ENCODE measurements around the gene FUZ.
A peak's percentile ranks its signal among the peaks of the same experiment; 100 is the strongest.

FUZ gene

DNA sequence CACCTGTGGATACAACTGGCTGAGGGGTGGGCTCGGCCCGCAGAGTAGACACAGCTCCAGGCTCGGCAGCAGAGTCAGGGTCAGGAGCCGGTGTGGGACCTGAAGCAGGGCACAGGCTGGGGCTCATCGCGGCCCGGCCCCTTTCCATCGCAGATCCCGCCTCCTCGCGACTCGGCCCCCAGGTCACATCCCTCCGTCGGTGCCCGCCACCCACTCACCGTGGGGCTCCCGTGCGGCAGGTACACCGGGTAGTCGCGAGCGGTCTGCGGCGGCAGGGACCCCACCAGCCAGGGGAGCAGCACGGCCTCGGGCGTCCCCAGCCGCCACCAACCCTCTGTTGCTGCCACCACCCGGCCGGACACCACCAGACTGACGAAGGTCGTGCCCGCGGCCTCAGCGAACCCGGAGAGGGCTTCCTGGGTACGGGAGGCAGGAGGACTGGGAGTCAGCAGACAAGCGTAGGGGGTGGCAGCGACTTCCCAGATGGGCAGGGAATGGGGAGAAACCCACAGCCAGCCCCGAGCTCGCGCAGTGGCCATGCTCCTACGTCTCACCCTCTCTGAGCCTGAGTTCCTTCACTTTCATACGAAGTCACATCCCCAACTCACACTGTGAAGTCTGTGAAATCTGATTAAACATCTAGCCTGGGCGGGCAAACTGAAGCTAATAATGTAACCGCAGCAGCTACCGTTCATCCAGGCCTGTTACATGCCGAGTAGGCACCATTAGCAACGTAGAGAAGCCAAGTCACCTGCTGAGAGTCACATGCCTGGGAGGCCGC is 3.7 kb downstream of the FUZ start:
- peak in 8 of 10 donors; percentile 46 to 95 (median 60) for DNase-seq
- intact Hi-C loops (cut with DNase I), result loop anchor here (10.0 kb wide), 1 partner anchor 115 kb away; the partner anchor contains the start of gene CPT1C

DNA sequence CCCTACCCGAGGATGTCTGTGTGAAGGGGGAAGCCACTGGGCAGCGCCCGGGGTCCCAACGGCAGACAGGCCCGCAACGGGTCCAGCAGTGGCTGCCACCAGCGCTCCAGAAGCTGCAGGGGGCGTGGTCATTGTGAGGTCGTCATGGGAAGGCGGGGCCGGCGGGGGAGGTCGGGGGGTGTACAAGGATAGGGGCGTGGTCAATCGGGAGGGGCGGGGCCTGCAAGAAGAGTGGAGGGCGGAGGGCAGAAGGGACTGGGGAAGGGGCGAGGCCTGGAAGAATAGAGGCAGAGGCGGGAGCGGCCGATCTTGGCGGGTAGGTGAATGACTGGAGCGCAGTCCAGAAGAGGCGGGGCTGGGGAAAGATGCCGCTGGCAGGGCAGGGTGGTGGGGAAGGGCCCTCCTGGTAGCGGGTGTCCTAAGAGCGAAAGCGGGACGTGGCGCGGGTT is 4.4 kb downstream of the FUZ start:
- peak; percentile 71 to 98 (median 87) for DNase-seq
- intact Hi-C loops (cut with DNase I), result loop anchor here (10.0 kb wide), 1 partner anchor 114 kb away; the partner anchor contains the start of gene CPT1C

DNA sequence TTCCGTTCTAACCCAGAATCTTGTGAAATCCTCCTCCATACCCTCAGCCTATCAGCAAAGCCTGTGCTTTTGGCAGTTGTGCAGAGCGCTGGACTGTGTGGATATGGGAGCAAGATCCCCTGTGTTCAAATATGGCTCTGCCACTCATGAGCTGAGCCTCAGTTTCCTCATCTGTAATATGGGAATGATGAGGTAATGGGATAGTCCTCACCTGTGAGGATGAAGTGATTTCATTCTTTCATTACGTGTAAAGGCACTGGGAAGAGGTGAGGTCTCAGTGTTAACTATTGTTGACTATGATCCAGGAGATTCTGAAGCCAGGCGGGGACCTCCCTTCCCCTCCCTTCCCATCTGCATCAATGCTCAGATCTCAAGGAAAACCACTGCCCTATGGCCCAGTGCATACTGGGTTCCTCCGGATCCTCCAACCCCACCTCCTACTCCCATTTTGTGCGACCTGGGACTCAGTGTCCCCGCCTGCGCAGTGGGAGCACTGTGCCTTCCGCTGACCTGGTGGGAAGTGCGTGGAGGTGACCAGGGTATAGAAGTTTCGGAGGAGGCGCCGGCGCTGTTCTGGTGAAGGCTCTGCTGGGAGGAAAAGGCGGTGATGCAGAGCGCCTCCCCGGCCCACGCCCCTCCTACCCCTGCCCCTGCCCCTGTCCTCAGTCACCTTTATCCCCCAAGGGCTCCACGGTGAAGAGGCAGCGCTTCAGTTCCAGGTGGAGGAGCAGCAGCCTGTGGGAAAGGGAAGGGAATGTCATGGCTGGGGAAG is 5.0 kb downstream of the FUZ start:
- no peak for DNase-seq

DNA sequence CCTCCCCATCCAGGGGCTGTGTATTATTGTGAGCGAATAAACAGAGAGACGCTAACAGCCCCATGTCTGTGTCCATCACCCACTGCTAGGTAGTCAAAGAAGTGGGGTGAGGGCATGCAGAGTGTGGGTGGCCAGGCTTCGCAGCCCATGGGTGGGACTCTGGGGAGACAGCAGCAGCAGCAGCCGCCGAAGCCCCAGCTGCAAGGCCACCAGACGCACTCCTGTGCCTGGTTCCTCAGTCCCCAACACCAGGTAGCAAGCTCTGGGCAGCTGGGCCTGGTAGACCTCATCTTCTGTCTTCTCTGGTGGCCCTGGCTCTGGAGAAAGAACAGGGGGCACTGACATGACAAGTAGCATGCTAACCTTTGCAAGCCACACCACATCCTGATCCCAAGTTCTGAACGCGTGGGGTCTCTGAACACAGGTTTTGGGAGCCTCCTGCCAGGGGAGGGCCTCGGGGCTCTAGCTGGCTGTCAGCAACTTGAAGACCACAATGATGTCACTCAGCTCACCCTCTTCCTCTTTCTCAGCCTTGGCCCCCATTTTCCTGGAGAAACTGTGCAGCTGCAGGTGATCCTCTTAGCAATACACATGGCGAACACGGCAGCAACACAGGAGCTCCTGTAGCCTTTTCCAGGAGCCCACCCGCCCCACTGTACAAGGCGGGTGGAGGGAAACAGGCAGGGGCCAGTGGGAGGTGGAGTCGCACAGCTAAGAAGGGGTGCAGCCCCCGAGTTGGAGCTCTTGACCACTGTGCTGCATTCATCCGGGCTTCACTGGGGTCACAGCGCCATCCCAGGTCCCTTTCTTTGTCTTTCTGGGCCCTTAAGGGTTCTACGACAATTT is 5.8 kb downstream of the FUZ start:
- DNase-seq, result no peak
- intact Hi-C loops (cut with DNase I), result loop anchor here (10.0 kb wide), 1 partner anchor 112 kb away; the partner anchor contains the start of gene CPT1C

More for the DNA sequence above, 5.0 kb downstream of the FUZ start:
- intact Hi-C loops (cut with DNase I), result loop anchor here (10.0 kb wide), 1 partner anchor 113 kb away; the partner anchor contains the start of gene CPT1C

DNA sequence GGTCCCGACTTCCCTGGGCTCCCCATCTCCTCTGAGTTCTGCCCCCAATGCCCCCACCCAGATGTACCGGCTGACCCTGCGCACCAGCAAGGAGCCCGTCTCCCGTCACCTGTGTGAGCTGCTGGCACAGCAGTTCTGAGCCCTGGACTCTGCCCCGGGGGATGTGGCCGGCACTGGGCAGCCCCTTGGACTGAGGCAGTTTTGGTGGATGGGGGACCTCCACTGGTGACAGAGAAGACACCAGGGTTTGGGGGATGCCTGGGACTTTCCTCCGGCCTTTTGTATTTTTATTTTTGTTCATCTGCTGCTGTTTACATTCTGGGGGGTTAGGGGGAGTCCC is 6.5 kb downstream of the FUZ start:
- DNase-seq, result no peak
- intact Hi-C loops (cut with DNase I), result loop anchor here (10.0 kb wide), 1 partner anchor 112 kb away; the partner anchor contains the start of gene CPT1C

DNA sequence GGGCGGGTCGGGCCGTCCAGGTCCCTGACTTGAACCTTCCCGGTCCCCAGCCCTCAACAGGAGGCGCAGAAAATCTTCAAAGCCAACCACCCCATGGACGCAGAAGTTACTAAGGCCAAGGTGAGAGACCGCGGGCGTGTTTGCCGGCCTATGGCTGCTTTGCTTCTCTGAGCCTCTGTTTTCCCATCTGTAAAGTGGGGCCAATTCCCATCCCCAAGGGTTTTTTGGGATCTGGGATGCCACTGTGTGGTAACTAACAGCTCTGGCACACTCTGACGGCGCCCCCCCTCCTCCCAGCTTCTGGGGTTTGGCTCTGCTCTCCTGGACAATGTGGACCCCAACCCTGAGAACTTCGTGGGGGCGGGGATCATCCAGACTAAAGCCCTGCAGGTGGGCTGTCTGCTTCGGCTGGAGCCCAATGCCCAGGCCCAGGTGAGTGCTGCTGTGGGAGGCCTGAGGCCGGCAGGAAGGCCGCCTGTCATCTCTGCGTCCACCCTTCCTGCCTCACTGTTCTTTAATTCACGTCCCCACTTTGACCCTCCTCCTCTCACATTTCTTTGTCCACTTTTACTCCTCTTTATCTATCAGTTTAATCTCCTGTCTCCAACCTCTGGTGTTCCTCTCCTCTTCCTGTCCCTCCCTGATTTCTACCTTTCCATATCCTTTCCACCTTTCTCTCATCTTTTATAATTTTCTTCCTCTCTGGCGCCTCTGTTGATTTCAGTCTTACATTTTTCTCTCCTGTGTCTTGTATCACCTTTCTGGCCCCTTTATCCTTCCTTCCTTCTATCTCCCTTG is 7.1 kb downstream of the FUZ start:
- DNase-seq, result no peak
- intact Hi-C loops (cut with DNase I), result loop anchor here (10.0 kb wide), 1 partner anchor 111 kb away; the partner anchor contains the start of gene CPT1C

DNA sequence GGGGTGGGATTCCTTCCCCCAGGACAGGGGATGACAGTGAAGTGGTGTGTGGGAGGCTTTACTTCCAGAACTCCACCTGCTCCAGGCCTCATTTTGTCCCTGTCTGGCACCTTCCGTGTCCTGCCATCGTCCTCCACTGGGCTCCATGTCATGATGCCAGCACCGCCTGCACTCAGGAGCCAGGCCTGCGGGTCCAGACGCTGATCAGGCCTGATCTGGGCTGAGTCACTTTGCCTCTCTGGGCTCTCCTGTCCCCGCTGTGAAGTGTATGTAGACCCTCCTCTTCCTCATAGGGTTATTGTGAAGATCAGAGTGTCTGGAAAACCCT is 9.6 kb downstream of the FUZ start:
- no peak for DNase-seq

DNA sequence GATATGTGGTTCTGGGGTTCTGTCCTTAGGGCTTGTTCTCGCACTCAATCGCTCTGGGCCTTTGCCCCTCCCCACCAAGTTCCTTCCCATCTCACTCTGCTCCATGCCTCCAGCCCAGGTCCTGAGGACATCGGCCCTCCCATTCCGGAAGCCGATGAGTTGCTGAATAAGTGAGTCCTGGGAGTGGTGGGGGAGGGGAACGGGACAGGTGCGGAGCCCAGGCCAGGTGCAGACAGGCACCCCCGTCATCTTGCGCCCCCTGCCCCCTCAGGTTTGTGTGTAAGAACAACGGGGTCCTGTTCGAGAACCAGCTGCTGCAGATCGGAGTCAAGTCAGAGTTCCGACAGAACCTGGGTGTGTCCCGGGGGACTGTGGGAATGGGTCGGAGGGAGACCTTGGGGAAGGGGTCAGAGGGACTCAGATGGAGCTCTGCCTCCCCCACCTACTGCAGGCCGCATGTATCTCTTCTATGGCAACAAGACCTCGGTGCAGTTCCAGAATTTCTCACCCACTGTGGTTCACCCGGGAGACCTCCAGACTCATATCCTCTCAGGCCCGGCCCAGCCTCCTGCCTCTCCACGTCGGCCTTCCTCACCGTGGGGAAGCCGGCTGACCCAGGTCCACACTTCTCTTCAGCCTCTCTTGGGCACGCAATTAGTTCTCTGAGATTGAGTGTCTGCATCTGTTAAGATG is 10.1 kb downstream of the FUZ start:
- intact Hi-C loops (cut with DNase I), result loop anchor here (5.0 to 10.0 kb wide), 2 partner anchors 36 to 108 kb away; partner anchors contain the start of genes AP2A1 and CPT1C
- DNase-seq, result no peak

More for the DNA sequence above, 9.6 kb downstream of the FUZ start:
- intact Hi-C loops (cut with DNase I), result loop anchor here (5.0 to 10.0 kb wide), 2 partner anchors 36 to 109 kb away; partner anchors contain the start of genes AP2A1 and CPT1C

DNA sequence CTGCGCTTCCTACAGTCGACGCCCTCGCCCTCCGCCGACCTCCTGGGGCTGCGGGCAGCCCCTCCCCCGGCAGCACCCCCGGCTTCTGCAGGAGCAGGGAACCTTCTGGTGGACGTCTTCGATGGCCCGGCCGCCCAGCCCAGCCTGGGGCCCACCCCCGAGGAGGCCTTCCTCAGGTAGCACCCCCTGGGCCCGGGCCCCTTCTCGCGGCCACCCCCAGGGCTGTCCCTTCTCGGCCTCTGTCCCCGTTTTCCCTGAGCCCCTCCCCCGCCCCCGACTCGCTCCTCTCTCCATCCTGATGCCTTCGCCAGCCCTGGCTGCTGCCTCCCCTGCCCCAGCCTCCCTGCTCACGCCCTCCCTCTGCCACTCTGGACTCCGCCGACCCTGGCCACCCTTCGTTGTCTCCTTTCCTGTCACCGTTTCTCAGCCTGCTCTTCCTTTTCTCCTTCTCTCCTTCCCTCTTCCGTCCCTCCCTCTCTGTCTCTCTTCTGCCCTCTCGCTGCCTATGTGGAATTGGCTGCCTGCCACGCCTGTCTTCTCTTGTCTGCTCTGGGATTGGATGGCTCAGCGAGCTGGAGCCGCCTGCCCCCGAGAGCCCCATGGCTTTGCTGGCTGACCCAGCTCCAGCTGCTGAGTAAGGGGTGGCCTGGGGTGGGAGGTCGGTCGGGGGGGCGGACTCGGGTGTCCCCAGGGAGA is 11.0 kb downstream of the FUZ start:
- intact Hi-C loops (cut with DNase I), result loop anchor here (5.0 to 10.0 kb wide), 2 partner anchors 35 to 107 kb away; partner anchors contain the start of genes AP2A1 and CPT1C
- peak; percentile 87 to 99 (median 96) for DNase-seq

DNA sequence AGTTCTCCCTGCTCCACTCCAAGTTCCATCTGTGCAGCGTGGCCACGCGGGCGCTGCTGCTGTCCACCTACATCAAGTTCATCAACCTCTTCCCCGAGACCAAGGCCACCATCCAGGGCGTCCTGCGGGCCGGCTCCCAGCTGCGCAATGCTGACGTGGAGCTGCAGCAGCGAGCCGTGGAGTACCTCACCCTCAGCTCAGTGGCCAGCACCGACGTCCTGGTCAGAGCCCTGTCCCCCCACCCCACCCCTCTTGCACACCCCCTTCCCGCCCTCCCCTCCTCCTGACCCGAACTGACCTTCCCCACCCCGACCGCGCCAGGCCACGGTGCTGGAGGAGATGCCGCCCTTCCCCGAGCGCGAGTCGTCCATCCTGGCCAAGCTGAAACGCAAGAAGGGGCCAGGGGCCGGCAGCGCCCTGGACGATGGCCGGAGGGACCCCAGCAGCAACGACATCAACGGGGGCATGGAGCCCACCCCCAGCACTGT is 11.6 kb downstream of the FUZ start:
- DNase-seq, result peak in 1 of 10 donors; percentile 84
- intact Hi-C loops (cut with DNase I), result loop anchor here (5.0 to 10.0 kb wide), 2 partner anchors 34 to 107 kb away; partner anchors contain the start of genes AP2A1 and CPT1C

DNA sequence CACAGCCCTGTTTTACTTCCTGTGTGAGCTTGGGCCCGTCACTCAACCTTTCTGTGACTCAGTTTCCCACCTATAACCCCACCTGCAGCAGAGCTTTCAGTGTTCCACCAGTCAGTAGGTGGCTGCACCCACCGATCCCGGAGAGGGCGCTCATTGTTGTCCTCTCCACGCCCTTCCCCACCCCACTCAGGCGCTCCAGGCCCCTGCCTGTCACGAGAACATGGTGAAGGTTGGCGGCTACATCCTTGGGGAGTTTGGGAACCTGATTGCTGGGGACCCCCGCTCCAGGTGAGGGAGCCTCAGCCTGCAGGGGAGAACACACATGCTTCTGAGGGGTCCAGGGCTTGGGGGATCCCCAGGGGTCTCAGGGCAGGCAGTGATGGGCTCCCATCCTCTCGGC is 12.3 kb downstream of the FUZ start:
- no peak for DNase-seq

DNA sequence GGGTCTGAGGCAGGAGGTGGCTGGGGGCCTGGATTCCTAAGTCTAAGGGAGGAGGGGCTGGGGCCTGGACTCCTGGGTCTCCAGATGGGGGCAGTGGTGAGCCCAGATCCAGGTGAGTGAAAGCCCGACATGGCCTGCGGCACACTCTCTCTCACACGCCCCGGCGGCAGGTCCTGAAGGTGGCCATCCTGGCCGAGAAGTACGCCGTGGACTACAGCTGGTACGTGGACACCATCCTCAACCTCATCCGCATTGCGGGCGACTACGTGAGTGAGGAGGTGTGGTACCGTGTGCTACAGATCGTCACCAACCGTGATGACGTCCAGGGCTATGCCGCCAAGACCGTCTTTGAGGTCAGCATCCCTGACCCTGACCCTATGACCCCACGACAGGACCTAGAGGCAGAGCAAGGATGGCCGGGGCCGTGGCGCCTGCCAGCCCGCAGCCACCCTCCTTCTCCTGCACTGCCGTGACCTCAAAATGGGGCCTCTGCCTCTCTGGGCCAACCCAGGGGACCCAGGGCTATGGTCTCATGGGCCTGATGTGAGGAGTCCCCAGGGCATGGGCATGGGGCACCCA is 13.2 kb downstream of the FUZ start:
- intact Hi-C loops (cut with DNase I), result loop anchor here (5.0 to 10.0 kb wide), 2 partner anchors 33 to 105 kb away; partner anchors contain the start of genes AP2A1 and CPT1C
- no peak for DNase-seq

More for the DNA sequence above, 12.3 kb downstream of the FUZ start:
- intact Hi-C loops (cut with DNase I), result loop anchor here (5.0 to 10.0 kb wide), 2 partner anchors 33 to 106 kb away; partner anchors contain the start of genes AP2A1 and CPT1C

DNA sequence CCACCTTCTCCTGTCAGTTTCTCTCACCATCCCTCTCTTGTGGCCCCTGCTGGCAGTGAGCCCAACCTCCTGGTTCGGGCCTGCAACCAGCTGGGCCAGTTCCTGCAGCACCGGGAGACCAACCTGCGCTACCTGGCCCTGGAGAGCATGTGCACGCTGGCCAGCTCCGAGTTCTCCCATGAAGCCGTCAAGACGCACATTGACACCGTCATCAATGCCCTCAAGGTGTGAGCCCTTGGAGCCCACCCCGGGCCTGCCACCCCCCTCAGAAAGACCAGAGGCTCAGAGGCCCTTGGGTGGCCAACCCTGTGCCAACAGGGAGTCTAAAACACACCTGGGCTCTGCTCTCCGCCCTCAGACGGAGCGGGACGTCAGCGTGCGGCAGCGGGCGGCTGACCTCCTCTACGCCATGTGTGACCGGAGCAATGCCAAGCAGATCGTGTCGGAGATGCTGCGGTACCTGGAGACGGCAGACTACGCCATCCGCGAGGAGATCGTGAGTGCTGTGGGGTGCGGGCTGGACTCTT is 13.8 kb downstream of the FUZ start:
- intact Hi-C loops (cut with DNase I), result no loop called here
- DNase-seq, result no peak

DNA sequence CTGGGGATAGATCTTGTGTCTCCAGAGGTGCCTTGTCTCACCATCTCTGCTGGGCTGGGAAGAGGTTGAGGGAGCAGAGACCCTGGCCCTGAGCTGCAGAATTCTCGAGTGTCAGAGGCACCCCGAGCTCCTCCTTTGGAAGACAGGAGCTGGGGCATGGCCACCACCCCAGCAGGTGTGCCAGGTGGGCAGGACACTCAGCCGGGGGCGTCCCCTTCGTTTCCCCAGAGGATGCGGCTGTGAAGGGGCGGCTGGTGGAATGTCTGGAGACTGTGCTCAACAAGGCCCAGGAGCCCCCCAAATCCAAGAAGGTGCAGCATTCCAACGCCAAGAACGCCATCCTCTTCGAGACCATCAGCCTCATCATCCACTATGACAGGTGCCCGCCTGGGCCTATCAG is 14.5 kb downstream of the FUZ start:
- no peak for DNase-seq
- intact Hi-C loops (cut with DNase I), result no loop called here

DNA sequence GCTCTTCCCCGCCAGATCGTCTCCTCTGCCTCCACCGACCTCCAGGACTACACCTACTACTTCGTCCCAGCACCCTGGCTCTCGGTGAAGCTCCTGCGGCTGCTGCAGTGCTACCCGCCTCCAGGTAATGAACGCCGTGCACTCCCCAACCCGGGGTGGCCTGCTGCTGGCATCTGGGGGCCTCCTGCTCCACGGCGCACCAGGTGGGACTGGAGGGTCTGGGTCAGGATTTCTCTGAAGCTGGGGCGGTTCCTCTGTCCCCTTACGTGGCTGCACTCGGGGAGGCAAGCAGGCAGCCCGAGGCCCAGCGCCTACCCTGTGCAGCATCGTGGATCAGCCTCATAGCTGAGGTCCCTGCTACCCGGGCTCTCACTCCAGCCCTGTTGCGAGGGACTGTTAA is 17.5 kb downstream of the FUZ start:
- DNase-seq, result no peak
- intact Hi-C loops (cut with DNase I), result no loop called here

DNA sequence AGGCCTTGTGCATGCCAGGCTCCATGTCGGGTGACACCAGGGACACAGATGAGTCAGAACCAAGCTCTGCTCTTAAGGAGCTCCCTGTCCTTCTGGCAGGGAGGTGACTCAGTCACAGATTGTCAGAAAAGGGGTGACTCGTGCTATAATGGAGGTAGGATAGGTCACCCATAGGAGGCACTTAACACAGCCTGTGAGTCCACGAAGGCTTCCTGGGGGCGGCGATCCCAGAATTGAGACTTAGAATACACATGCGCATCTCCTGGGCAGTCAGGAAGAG is 19.6 kb downstream of the FUZ start:
- intact Hi-C loops (cut with DNase I), result no loop called here

DNA sequence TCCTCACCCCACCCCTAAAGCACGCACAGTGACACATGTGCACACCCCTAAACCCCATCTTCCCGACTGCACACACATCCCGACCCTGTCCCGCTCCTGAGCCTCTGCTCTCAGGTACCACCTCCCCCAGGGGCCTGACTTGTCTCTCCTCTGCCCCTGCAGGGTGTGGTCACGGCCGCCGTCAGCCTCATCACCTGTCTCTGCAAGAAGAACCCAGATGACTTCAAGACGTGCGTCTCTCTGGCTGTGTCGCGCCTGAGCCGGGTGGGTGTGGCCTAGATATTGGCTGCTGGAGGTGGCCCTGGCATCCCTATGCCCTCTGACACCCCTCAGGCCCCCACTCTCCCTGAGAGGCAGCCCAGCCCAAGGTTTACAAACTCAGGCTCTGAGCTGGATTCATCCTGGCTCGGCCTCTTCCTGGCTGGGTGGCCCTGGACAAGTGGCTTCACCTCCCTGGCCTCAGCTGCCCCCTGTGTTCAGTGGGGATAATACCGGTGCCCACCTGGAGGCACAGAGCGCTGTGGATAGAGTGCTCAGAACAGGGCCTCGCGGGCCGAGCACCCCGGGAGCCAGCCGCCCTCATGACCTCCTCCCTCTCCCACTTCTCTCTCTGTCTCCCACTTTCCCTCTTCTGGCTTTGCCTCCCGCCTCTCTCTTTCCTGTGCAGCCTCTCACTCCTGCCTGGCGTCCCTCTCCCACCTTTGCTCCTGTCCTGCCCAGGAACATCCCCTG is 20.1 kb downstream of the FUZ start:
- DNase-seq, result no peak
- intact Hi-C loops (cut with DNase I), result no loop called here

More for the DNA sequence above, 19.6 kb downstream of the FUZ start:
- no peak for DNase-seq
